ENCODE results near the gene JPH2. TPM values are rescaled to one million over a fixed set of nuclear protein-coding genes. Genes with fewer than 3 reads are reported as not detected.
"Not testable (repeated sequence)": the region's sequence is repeated elsewhere in the genome, so short reads cannot be mapped to it uniquely, and the experiment has no call there.

Gene JPH2
- under 0.01 TPM for total RNA-seq

- FAIRE-seq (no peak), DNase-seq (ENCODE audit: low spot score in 2 of 2) (peak in 1 of 2 donors; percentile 32)
These were observed at the start of gene JPH2 for GRCh38 chr20:44187054-44187771. TSS of gene JPH2 (minus strand) at chr20:44187188. CDS start at chr20:44186705, 483 bp downstream.

- no peak for DNase-seq (ENCODE audit: low spot score in 2 of 2)
- no peak for FAIRE-seq
These were observed 48.7 kb upstream of the JPH2 start for GRCh38 chr20:44235702-44236101.

GRCh38 chr20:44234566-44235317 lies 47.8 kb upstream of the JPH2 start:
- DNase-seq (ENCODE audit: low spot score in 2 of 2) = no peak
- no peak for FAIRE-seq

GRCh38 chr20:44233436-44234016 lies 46.5 kb upstream of the JPH2 start:
- no peak for FAIRE-seq

GRCh38 chr20:44232469-44232856 lies 45.5 kb upstream of the JPH2 start:
- not testable (repeated sequence) for FAIRE-seq; DNase-seq (ENCODE audit: low spot score in 2 of 2)

More at GRCh38 chr20:44233436-44234016, 46.5 kb upstream of the JPH2 start:
- DNase-seq (ENCODE audit: low spot score in 2 of 2) = no peak

- DNase-seq (ENCODE audit: low spot score in 2 of 2) = no peak
- no peak for FAIRE-seq
These were observed 44.9 kb upstream of the JPH2 start for GRCh38 chr20:44231713-44232468.

- FAIRE-seq (no peak), DNase-seq (ENCODE audit: low spot score in 2 of 2) (no peak)
These were observed 44.2 kb upstream of the JPH2 start for GRCh38 chr20:44231193-44231592.

GRCh38 chr20:44228465-44229258 lies 41.7 kb upstream of the JPH2 start:
- DNase-seq (ENCODE audit: low spot score in 2 of 2) = no peak
- no peak for FAIRE-seq

- FAIRE-seq = no peak
- no peak for DNase-seq (ENCODE audit: low spot score in 2 of 2)
These were observed 37.6 kb upstream of the JPH2 start for GRCh38 chr20:44224637-44225036.

- DNase-seq (ENCODE audit: low spot score in 2 of 2) (no peak), FAIRE-seq (no peak)
These were observed 36.7 kb upstream of the JPH2 start for GRCh38 chr20:44223721-44224120.

GRCh38 chr20:44222633-44223368 lies 35.8 kb upstream of the JPH2 start:
- DNase-seq (ENCODE audit: low spot score in 2 of 2) (no peak), FAIRE-seq (no peak)

GRCh38 chr20:44222027-44222426 lies 35.0 kb upstream of the JPH2 start:
- no peak for DNase-seq (ENCODE audit: low spot score in 2 of 2)
- no peak for FAIRE-seq

GRCh38 chr20:44221368-44221954 lies 34.5 kb upstream of the JPH2 start:
- no peak for DNase-seq (ENCODE audit: low spot score in 2 of 2)
- no peak for FAIRE-seq

- FAIRE-seq = no peak
- DNase-seq (ENCODE audit: low spot score in 2 of 2) = no peak
These were observed 32.8 kb upstream of the JPH2 start for GRCh38 chr20:44219791-44220190.

- DNase-seq (ENCODE audit: low spot score in 2 of 2) (no peak), FAIRE-seq (no peak)
These were observed 32.3 kb upstream of the JPH2 start for GRCh38 chr20:44219170-44219730.

GRCh38 chr20:44218446-44218845 lies 31.5 kb upstream of the JPH2 start:
- DNase-seq (ENCODE audit: low spot score in 2 of 2) (no peak), FAIRE-seq (no peak)

GRCh38 chr20:44217342-44218092 lies 30.5 kb upstream of the JPH2 start:
- DNase-seq (ENCODE audit: low spot score in 2 of 2) (peak in 1 of 2 donors; percentile 35), FAIRE-seq (no peak)

GRCh38 chr20:44215125-44215524 lies 28.1 kb upstream of the JPH2 start:
- DNase-seq (ENCODE audit: low spot score in 2 of 2) (peak in 1 of 2 donors; percentile 56), FAIRE-seq (no peak)

Measured in frontal cortex (tissue), 4 donors.